ENCODE data around the gene HABP2. TPM values are rescaled to one million over a fixed set of nuclear protein-coding genes. Genes with fewer than 3 reads are reported as not detected.

HABP2 gene
- total RNA-seq, 1 donor from 2014 or later = not detected

DNA sequence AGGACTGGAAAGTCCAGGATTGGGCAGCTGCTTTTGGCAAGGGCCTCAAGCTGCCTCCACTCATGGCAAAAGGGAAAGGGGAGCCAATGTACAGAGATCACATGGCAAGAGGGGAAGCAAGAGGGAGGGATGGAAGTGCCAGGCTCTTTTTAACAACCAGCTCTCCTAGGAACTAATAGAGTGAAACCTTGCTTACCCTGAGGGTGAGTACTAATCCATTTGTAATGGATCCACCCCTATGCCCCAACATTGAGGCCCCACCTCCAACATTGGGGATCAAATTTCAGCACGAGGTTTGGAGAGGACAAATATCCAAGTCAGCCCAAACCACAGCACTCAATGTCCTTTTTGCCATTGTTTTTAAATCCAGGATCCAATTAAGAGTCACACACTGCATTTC, 12.5 kb downstream of the HABP2 start:
- no peaks in the 10 kb centered on the region for H3K9me3 ChIP-seq (ENCODE audit: insufficient read depth, low read depth, low read length)
- H3K27ac Mint-ChIP-seq (ENCODE audit: unreplicated experiment) = no peak overlapping the region
- peaks cover 11% of the 10 kb centered on the region for H3K27me3 ChIP-seq (ENCODE audit: insufficient read depth, low read length)
- no peak overlapping the region for H3K27ac ChIP-seq (ENCODE audit: low read depth, low read length)
- TF ChIP-seq EZH2 (IDR thresholded peaks at IDR 0.05; ENCODE audit: insufficient read depth, low read length) = no peak
- TF ChIP-seq, protein P1, sequence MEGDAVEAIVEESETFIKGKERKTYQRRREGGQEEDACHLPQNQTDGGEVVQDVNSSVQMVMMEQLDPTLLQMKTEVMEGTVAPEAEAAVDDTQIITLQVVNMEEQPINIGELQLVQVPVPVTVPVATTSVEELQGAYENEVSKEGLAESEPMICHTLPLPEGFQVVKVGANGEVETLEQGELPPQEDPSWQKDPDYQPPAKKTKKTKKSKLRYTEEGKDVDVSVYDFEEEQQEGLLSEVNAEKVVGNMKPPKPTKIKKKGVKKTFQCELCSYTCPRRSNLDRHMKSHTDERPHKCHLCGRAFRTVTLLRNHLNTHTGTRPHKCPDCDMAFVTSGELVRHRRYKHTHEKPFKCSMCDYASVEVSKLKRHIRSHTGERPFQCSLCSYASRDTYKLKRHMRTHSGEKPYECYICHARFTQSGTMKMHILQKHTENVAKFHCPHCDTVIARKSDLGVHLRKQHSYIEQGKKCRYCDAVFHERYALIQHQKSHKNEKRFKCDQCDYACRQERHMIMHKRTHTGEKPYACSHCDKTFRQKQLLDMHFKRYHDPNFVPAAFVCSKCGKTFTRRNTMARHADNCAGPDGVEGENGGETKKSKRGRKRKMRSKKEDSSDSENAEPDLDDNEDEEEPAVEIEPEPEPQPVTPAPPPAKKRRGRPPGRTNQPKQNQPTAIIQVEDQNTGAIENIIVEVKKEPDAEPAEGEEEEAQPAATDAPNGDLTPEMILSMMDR (IDR thresholded peaks at IDR 0.05; ENCODE audit: insufficient read depth, low read depth, low read length) = no peak
- no peaks in the 10 kb centered on the region for H3K36me3 ChIP-seq (ENCODE audit: insufficient read depth, low read length)
- no peak for DNase-seq (ENCODE audit: low read depth)
- no peak overlapping the region for H3K4me3 ChIP-seq (ENCODE audit: insufficient read depth, low read depth, low read length)
- no peaks in the 10 kb centered on the region for H4K20me1 ChIP-seq (ENCODE audit: insufficient read depth, low read length)
- no peaks in the 10 kb centered on the region for H3K79me2 ChIP-seq (ENCODE audit: insufficient read depth, low read length)
- no peak overlapping the region for H3K4me2 ChIP-seq (ENCODE audit: low read length)
- H3K4me1 Mint-ChIP-seq (ENCODE audit: low read depth, unreplicated experiment) = no peaks in the 10 kb centered on the region
- no peak for FAIRE-seq
- H3K4me1 ChIP-seq (ENCODE audit: insufficient read depth, low read length) = no peaks in the 10 kb centered on the region
- H3K9ac ChIP-seq (ENCODE audit: low read length) = no peak overlapping the region
- peaks cover 38% of the 10 kb centered on the region for H3K27me3 Mint-ChIP-seq (ENCODE audit: low read depth, unreplicated experiment)
- H3K9me3 Mint-ChIP-seq (ENCODE audit: unreplicated experiment) = peaks cover 6% of the 10 kb centered on the region
- H3K4me3 Mint-ChIP-seq (ENCODE audit: unreplicated experiment) = no peak overlapping the region
- H3K36me3 Mint-ChIP-seq (ENCODE audit: low read depth, unreplicated experiment) = peaks cover 4% of the 10 kb centered on the region
- H2AFZ ChIP-seq (ENCODE audit: low read depth, low read length) = no peak overlapping the region

DNA sequence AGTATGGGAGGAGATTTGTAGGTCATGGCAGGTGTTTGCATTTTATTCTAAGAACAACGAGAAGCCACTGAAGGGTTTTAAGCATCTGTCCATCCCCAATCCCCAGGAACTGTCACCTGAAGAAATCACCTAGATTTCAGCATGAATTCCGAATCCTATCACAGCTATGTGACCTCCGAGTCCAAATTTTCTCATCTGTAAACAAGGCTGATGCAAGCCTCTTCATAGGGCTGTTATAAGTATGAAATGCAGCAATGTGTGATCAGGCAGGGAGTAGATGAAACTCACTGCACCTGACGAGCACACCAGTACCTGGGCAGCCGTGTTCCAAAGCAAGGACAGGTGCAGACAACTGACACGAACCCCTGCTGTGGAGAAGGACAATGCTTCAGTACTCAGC, 14.0 kb downstream of the HABP2 start:
- Histone ChIP-seq H4K20me1 (ENCODE audit: insufficient read depth, low read length) (no peaks in the 10 kb centered on the region), H3K9me3 (ENCODE audit: insufficient read depth, low read depth, low read length) (no peaks in the 10 kb centered on the region), H3K4me2 (ENCODE audit: low read length) (no peak overlapping the region), H3K27me3 (ENCODE audit: insufficient read depth, low read length) (peaks cover 11% of the 10 kb centered on the region), H3K4me3 (ENCODE audit: insufficient read depth, low read depth, low read length) (no peak overlapping the region), H3K79me2 (ENCODE audit: insufficient read depth, low read length) (no peaks in the 10 kb centered on the region), H2AFZ (ENCODE audit: low read depth, low read length) (no peak overlapping the region), H3K27ac (ENCODE audit: low read depth, low read length) (no peak overlapping the region), H3K36me3 (ENCODE audit: insufficient read depth, low read length) (no peaks in the 10 kb centered on the region), H3K4me1 (ENCODE audit: insufficient read depth, low read length) (no peaks in the 10 kb centered on the region), H3K9ac (ENCODE audit: low read length) (no peak overlapping the region)
- Mint-ChIP-seq H3K27me3 (ENCODE audit: low read depth, unreplicated experiment) (peaks cover 25% of the 10 kb centered on the region), H3K4me3 (ENCODE audit: unreplicated experiment) (no peak overlapping the region), H3K36me3 (ENCODE audit: low read depth, unreplicated experiment) (peaks cover 2% of the 10 kb centered on the region), H3K27ac (ENCODE audit: unreplicated experiment) (no peak overlapping the region), H3K9me3 (ENCODE audit: unreplicated experiment) (no peaks in the 10 kb centered on the region), H3K4me1 (ENCODE audit: low read depth, unreplicated experiment) (no peaks in the 10 kb centered on the region)
- DNase-seq (ENCODE audit: low read depth) = no peak
- FAIRE-seq = no peak
- no peak for TF ChIP-seq EZH2 (IDR thresholded peaks at IDR 0.05; ENCODE audit: insufficient read depth, low read length)
- TF ChIP-seq, protein P1 (IDR thresholded peaks at IDR 0.05; ENCODE audit: insufficient read depth, low read depth, low read length) = no peak

DNA sequence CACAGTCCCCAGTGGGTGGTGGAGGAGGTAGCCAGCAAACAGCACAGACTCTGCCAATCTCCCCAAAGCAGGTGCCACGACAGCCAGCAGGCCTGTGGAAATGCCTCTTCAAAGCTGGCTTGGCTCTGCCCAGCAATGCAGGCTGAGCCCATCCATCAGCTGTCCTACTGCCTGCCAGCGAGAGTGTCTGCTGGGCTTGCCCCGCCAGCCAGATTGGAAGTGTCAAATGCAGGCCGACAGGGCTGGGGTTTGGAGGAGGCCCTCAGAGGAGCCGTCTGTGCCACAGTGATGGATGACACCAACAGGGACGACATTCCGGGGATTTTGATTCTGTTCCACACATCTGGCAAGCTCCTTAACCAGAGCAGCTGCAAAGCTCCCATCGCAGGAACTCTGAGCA, 16.7 kb downstream of the HABP2 start:
- Mint-ChIP-seq H3K27me3 (ENCODE audit: low read depth, unreplicated experiment) (peaks cover 24% of the 10 kb centered on the region), H3K27ac (ENCODE audit: unreplicated experiment) (no peak overlapping the region)
- no peak for FAIRE-seq

More for the DNA sequence above, 16.7 kb downstream of the HABP2 start:
- no peak overlapping the region for H3K4me3 Mint-ChIP-seq (ENCODE audit: unreplicated experiment)
- no peak overlapping the region for H2AFZ ChIP-seq (ENCODE audit: low read depth, low read length)
- TF ChIP-seq, protein P1 (IDR thresholded peaks at IDR 0.05; ENCODE audit: insufficient read depth, low read depth, low read length) = no peak
- TF ChIP-seq EZH2 (IDR thresholded peaks at IDR 0.05; ENCODE audit: insufficient read depth, low read length) = no peak
- no peaks in the 10 kb centered on the region for H3K79me2 ChIP-seq (ENCODE audit: insufficient read depth, low read length)
- peaks cover 2% of the 10 kb centered on the region for H3K36me3 Mint-ChIP-seq (ENCODE audit: low read depth, unreplicated experiment)
- no peaks in the 10 kb centered on the region for H3K36me3 ChIP-seq (ENCODE audit: insufficient read depth, low read length)
- no peak overlapping the region for H3K4me3 ChIP-seq (ENCODE audit: insufficient read depth, low read depth, low read length)
- peaks cover 14% of the 10 kb centered on the region for H3K27me3 ChIP-seq (ENCODE audit: insufficient read depth, low read length)
- no peak overlapping the region for H3K27ac ChIP-seq (ENCODE audit: low read depth, low read length)
- DNase-seq (ENCODE audit: low read depth) = no peak
- no peaks in the 10 kb centered on the region for H3K9me3 ChIP-seq (ENCODE audit: insufficient read depth, low read depth, low read length)
- peaks cover 3% of the 10 kb centered on the region for H3K9me3 Mint-ChIP-seq (ENCODE audit: unreplicated experiment)
- H3K4me2 ChIP-seq (ENCODE audit: low read length) = no peak overlapping the region
- H3K9ac ChIP-seq (ENCODE audit: low read length) = no peak overlapping the region
- no peaks in the 10 kb centered on the region for H3K4me1 Mint-ChIP-seq (ENCODE audit: low read depth, unreplicated experiment)
- no peaks in the 10 kb centered on the region for H4K20me1 ChIP-seq (ENCODE audit: insufficient read depth, low read length)
- no peaks in the 10 kb centered on the region for H3K4me1 ChIP-seq (ENCODE audit: insufficient read depth, low read length)

Measured in astrocyte (in vitro differentiated cells and primary cell).